GM12878 (cell line): Measurements from ENCODE around the gene LTK. TPM values are rescaled to one million over a fixed set of nuclear protein-coding genes. Genes with fewer than 3 reads are reported as not detected.

Experiments used
- ATAC-seq: fragments of 200-7000 bp; cut with Tn5 transposase; 3 replicates; pipeline ENCODE4 v1.9.1; 2020; ENCODE audit warnings: mild to moderate bottlenecking, moderate library complexity
- BruUV-seq: library from RNA; stranded (reverse); fragments of 400-500 nt; replicated peaks from 2 replicates; lab custom pipeline; 2021; lab: Mats Ljungman, UMichigan
- CTCF ChIA-PET: fragments of 300-600 bp; sonication (Branson Sonifier 250); formaldehyde crosslinking; extraction: SDS; loops from one replicate; lab custom pipeline; 2021; ENCODE audit warnings: inconsistent platforms; lab: Yijun Ruan, JAX
- POLR2A ChIA-PET: fragments of 350-600 bp; formaldehyde crosslinking; extraction: SDS; loops from one replicate; lab custom pipeline; 2021; ENCODE audit warnings: inconsistent platforms; lab: Charles Lee
- RAD21 ChIA-PET: fragments of 300-600 bp; sonication (Branson Sonifier 250); formaldehyde crosslinking; loops from one replicate; lab custom pipeline; 2023; ENCODE audit warnings: antibody characterized with exemption; ENCODE audit not compliant: unreplicated experiment; lab: Charles Lee
- SMC1A ChIA-PET: fragments of 300-600 bp; sonication (Branson Sonifier 250); formaldehyde crosslinking; loops from one replicate; lab custom pipeline; 2023; ENCODE audit not compliant: unreplicated experiment, uncharacterized antibody; lab: Charles Lee
- DNase-seq: peaks from one replicate; pipeline ENCODE4 v3.0.0-alpha.2; 2011; ENCODE audit warnings: low read depth, low spot score
- FAIRE-seq: peaks from 3 replicates; lab custom pipeline; 2011; peaks lifted over from hg19 to GRCh38; lab: Jason Lieb, UNC
- H2AFZ ChIP-seq: 2 replicates; pipeline ENCODE4 v1.6.0; 2011; ENCODE audit warnings: low read depth, low read length, control low read depth; ENCODE audit not compliant: control insufficient read depth
- H3K27ac ChIP-seq: 2 replicates; pipeline ENCODE4 v1.5.1; 2011; ENCODE audit warnings: control low read depth; ENCODE audit not compliant: control insufficient read depth, insufficient read depth
- H3K27me3 ChIP-seq, 2 experiments: replicated peaks in 1 of 2; 2 replicates each; pipeline versions ENCODE4 v1.6.0 to v1.6.1; 2011; ENCODE audit warnings: low read length in 1 of 2; ENCODE audit not compliant: control insufficient read depth in 2 of 2, insufficient read depth in 2 of 2
- H3K36me3 ChIP-seq, 2 experiments: 2 replicates each; pipeline ENCODE4 v1.5.1; 2011; ENCODE audit warnings: low read length in 1 of 2; ENCODE audit not compliant: control insufficient read depth in 2 of 2, insufficient read depth in 2 of 2
- H3K4me1 ChIP-seq: 2 replicates; pipeline ENCODE4 v1.6.1; 2011; ENCODE audit warnings: mild to moderate bottlenecking, low read length, moderate library complexity, mixed read lengths; ENCODE audit not compliant: control insufficient read depth, insufficient read depth
- H3K4me2 ChIP-seq: 2 replicates; pipeline ENCODE4 v1.6.0; 2011; ENCODE audit warnings: control low read depth; ENCODE audit not compliant: control insufficient read depth, insufficient read depth
- H3K4me3 ChIP-seq: fragments of 200-600 bp; sonication (generic); 2 replicates; pipeline ENCODE4 v1.5.1; 2016
- H3K79me2 ChIP-seq: 2 replicates; pipeline ENCODE4 v1.6.0; 2011; ENCODE audit warnings: low read length; ENCODE audit not compliant: control insufficient read depth, insufficient read depth
- H3K9ac ChIP-seq: 2 replicates; pipeline ENCODE4 v1.8.0; 2011; ENCODE audit warnings: low read length, control low read depth, mixed read lengths; ENCODE audit not compliant: control insufficient read depth, insufficient read depth
- H3K9me3 ChIP-seq: replicated peaks from 3 replicates; pipeline ENCODE4 v1.5.1; 2011; ENCODE audit warnings: mild to moderate bottlenecking, low read length; ENCODE audit not compliant: control insufficient read depth, insufficient read depth
- H4K20me1 ChIP-seq: 2 replicates; pipeline ENCODE4 v1.6.0; 2011; ENCODE audit not compliant: control insufficient read depth, insufficient read depth
- ATF2 ChIP-seq: IDR thresholded peaks from 2 replicates; pipeline ENCODE4 v1.6.1; 2012; ENCODE audit warnings: low read length, inconsistent platforms
- BCL3 ChIP-seq: IDR thresholded peaks from 2 replicates; pipeline ENCODE4 v1.6.1; 2011; ENCODE audit warnings: borderline replicate concordance, low read depth, mild to moderate bottlenecking, moderate library complexity, low read length; ENCODE audit not compliant: insufficient read depth, poor library complexity, severe bottlenecking
- EED ChIP-seq: sonication (generic); IDR thresholded peaks from 2 replicates; pipeline ENCODE4 v1.6.1; 2016; ENCODE audit warnings: antibody characterized with exemption, low read depth
- EP300 ChIP-seq, 2 experiments: fragments of 150-350 bp in 1 of 2; IDR thresholded peaks; 2 replicates each; pipeline ENCODE4 v1.6.1; 2011 to 2012; ENCODE audit warnings: low read depth in 2 of 2, low read length in 2 of 2, borderline replicate concordance in 1 of 2, improper control_type of control experiment in 1 of 2, inconsistent platforms in 1 of 2; ENCODE audit not compliant: control insufficient read depth in 1 of 2
- SMARCA5 ChIP-seq: fragments of 450-650 bp; IDR thresholded peaks from 2 replicates; pipeline ENCODE4 v1.6.1; 2017; ENCODE audit warnings: mild to moderate bottlenecking
- TAF1 ChIP-seq: IDR thresholded peaks from 2 replicates; pipeline ENCODE4 v1.6.1; 2011; ENCODE audit warnings: mild to moderate bottlenecking, low read depth, low read length, borderline replicate concordance
- WGBS: methylation state at CpG from one replicate; pipeline ENCODE4 v1.1.6; 2016; ENCODE audit warnings: low lambda C conversion rate; ENCODE audit not compliant: insufficient replicate concordance, insufficient coverage; ENCODE audit errors: missing lambda C conversion rate; 5-methylcytosine and 5-hydroxymethylcytosine counted together
- in situ Hi-C: fragments of 300-500 bp; cut with MboI; formaldehyde crosslinking; loops from 9 replicates; pipeline ENCODE4 v1.14.3; 2018; ENCODE audit warnings: mixed read lengths
- intact Hi-C: fragments of 100-400 bp; cut with micrococcal nuclease; formaldehyde crosslinking; loops from one replicate; pipeline ENCODE4 v1.14.2; 2022; ENCODE audit not compliant: unreplicated experiment
- polyA plus RNA-seq, 11 experiments: library from polyadenylated mRNA; depleted of rRNA in 4 of 11; unstranded in 6 of 11; stranded (reverse) in 5 of 11; fragments of >200 nt; fragmentation: Nextera tagmentation in 4 of 11; fragmentation: Illumina TruSeq in 1 of 11; extraction: Ambion mirVana in 4 of 11; extraction: Trizol in 1 of 11; gene quantifications; 1 replicate in 1 of 11; 2 replicates in 10 of 11; pipeline versions ENCODE4 v1.2.1 to v1.2.3, GENCODE V29; 2011 to 2016; ENCODE audit warnings: inconsistent platforms in 2 of 11, missing spikeins in 2 of 11, low read depth in 1 of 11
- total RNA-seq, 4 experiments: library from RNA; depleted of rRNA in 3 of 4; stranded (reverse); fragments of >200 nt in 3 of 4; fragmentation: Illumina TruSeq in 1 of 4; extraction: Trizol in 1 of 4; gene quantifications; 2 replicates each; pipeline versions ENCODE4 v1.2.1 to v1.2.3, GENCODE V29; 2013 to 2021

Gene LTK
- total and polyA plus RNA-seq, 10 of the 15 experiments (the other 5 are each of a cell fraction or from before 2014, with no cell fraction given) = 0.07 to 0.80 (median 0.20) TPM; not detected in 1

GRCh38 chr15:41491889-41492288 lies 21.7 kb downstream of the LTK start:
- CTCF ChIA-PET = interaction anchor here (1.6 to 3.2 kb wide), 2 partner anchors 8 to 26 kb away, joined by 9 to 19 read pairs; no protein-coding TSS in a partner anchor
- intact Hi-C loops = no loop called here

More at GRCh38 chr15:41491889-41492288, 21.7 kb downstream of the LTK start:
- Histone ChIP-seq H3K79me2 (no peaks in the 10 kb centered on the region), H3K27me3 (peaks cover 7 to 8% of the 10 kb centered on the region in 2 experiments; a peak in 3 of 4 replicates), H3K9ac (no peak overlapping the region), H4K20me1 (no peaks in the 10 kb centered on the region), H3K4me3 (no peak overlapping the region), H3K27ac (no peak overlapping the region), H3K4me1 (peaks cover 29% of the 10 kb centered on the region), H3K36me3 (no peaks in the 10 kb centered on the region), H3K9me3 (no peaks in the 10 kb centered on the region), H2AFZ (no peak overlapping the region), H3K4me2 (no peak overlapping the region)
- WGBS = 87% methylated on average over 4 of the region's 4 CpGs
- TF ChIP-seq TAF1 (no peak), EP300 (IDR thresholded peaks at IDR 0.05; ENCODE audit: borderline replicate concordance in 1 of 2, control insufficient read depth in 1 of 2, low read depth in 2 of 2, low read length in 2 of 2) (no peak), EED (no peak), SMARCA5 (no peak), ATF2 (no peak), BCL3 (no peak)
- POLR2A ChIA-PET = interaction anchor here (0.5 to 2.8 kb wide), 9 partner anchors 8 to 890 kb away, joined by 3 to 16 read pairs (median 4); partner anchors contain the start of gene LTK
- in situ Hi-C loops = no loop called here
- SMC1A ChIA-PET = no interaction called here
- RAD21 ChIA-PET = interaction anchor here (0.6 to 2.7 kb wide), 2 partner anchors 10 to 26 kb away, joined by 7 to 16 read pairs; no protein-coding TSS in a partner anchor
- ATAC-seq (no peak), DNase-seq (no peak), FAIRE-seq (no peak)
- BruUV-seq = no TSS peak
